Fibroblast of villous mesenchyme (primary cell): ENCODE results near the gene LDLRAD2. TPM values are rescaled to one million over a fixed set of nuclear protein-coding genes. Genes with fewer than 3 reads are reported as not detected.

Experiments
- DNase-seq: peaks from one replicate; pipeline ENCODE4 v3.0.0-alpha.2; 2010; ENCODE audit warnings: low read depth
- H3K4me3 ChIP-seq: 2 replicates; pipeline ENCODE4 v1.5.1; 2011; ENCODE audit warnings: low read depth, mild to moderate bottlenecking, low read length
- total RNA-seq: library from RNA; depleted of rRNA; stranded (reverse); fragments of >200 nt; gene quantifications from 2 replicates; pipeline ENCODE4 v1.2.3, GENCODE V29; 2012
- TF ChIP-seq, protein P1 (sequence below): IDR thresholded peaks from 2 replicates; pipeline ENCODE4 v1.5.1; 2012; ENCODE audit warnings: low read depth, mild to moderate bottlenecking, low read length; ENCODE audit not compliant: insufficient read depth

Gene LDLRAD2
- total RNA-seq, 1 donor: not detected

DNA sequence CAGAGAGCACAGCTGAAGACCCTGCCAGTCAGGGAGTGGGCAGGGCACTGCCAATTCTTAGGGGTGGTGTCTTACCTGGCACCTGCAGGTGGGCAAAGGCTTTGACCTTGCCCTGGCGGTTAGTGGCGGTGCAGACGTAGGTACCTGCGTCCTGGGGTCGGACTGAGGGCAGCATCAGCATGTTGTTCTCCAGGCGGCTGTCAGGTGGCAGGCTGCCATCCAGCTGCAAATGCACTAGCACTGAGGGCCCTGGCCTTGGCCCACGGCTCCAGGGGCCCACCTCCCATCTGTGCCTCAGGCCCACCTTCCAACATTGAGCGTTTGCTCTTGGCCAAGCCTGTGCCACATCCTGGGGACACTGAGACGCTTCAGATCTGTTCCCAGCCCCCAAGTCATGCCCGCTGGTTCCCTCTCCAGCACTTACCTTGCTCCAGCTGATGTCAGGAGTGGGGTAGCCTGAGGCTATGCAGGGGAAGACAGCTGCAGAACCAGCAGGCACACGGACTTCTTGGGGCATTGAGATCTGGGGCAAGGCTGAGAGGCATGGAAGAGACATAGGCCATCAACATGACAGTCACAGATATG lies 21.4 kb downstream of the LDLRAD2 start:
- no peak for DNase-seq
- TF ChIP-seq, protein P1, sequence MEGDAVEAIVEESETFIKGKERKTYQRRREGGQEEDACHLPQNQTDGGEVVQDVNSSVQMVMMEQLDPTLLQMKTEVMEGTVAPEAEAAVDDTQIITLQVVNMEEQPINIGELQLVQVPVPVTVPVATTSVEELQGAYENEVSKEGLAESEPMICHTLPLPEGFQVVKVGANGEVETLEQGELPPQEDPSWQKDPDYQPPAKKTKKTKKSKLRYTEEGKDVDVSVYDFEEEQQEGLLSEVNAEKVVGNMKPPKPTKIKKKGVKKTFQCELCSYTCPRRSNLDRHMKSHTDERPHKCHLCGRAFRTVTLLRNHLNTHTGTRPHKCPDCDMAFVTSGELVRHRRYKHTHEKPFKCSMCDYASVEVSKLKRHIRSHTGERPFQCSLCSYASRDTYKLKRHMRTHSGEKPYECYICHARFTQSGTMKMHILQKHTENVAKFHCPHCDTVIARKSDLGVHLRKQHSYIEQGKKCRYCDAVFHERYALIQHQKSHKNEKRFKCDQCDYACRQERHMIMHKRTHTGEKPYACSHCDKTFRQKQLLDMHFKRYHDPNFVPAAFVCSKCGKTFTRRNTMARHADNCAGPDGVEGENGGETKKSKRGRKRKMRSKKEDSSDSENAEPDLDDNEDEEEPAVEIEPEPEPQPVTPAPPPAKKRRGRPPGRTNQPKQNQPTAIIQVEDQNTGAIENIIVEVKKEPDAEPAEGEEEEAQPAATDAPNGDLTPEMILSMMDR: no peak
- H3K4me3 ChIP-seq: no peak overlapping the region

DNA sequence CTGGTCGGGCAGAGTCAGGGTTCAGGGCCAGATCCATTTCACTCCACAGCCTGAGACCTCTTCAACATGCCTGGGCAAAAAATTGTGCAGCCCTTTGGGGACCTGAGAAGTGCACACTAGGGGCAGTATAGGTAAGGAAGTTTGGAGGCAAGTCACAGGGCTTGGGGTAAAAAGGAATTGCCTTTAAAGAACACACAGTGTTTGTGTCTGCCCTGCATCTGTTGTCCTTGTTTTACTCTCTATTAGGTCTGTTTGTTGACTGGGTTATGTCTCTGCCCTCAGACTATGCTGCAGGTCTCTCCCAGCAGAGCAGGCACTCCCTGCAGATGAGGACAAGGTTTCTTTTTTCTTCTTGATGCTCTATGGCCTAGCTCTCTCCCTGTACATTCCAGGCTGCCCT lies 22.0 kb downstream of the LDLRAD2 start:
- H3K4me3 ChIP-seq: no peak overlapping the region
- DNase-seq: no peak
- TF ChIP-seq, protein P1: no peak

DNA sequence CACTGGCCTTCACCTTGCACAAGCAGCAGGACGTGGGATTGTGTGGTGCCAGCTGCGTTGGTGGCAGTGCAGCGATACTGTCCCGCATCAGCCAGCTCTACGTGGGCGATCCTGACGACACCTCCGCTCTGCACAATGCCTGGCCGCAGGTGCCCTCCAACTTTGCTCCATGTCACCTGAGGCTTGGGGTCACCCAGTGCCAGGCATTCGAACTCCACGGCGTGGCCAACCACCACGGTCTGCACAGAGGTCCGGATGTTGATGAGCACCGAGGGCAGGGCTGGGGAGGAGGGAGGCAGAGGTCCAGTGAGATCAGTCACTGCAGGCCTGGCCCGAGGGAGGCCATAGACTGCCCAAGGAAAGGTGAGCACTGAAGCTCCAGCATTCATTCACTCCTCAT lies 22.6 kb downstream of the LDLRAD2 start:
- DNase-seq: no peak
- H3K4me3 ChIP-seq: no peak overlapping the region
- TF ChIP-seq, protein P1: no peak

- DNase-seq: no peak
- TF ChIP-seq, protein P1: no peak
- no peak overlapping the region for H3K4me3 ChIP-seq
These were observed 23.9 kb downstream of the LDLRAD2 start for GRCh38 chr1:21836010-21836409.

DNA sequence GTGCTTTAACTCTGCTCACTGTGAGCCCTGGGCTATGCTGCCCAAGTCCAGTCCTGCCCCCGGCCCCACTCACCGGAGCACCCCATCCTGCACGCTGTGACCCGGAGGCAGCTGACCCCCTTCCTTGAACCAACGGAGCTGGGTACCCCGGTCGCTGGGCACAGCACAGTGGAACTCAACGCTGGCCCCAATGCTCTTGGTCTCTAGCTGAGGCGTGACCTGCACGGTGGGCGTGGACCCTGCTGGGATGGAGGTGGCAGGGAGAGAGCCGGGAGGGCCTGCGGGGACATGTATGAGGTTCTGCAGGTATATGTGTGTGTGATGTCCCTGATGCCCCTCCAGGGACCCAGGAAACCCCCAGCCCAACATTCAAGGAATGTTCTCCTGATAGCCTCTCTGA lies 24.7 kb downstream of the LDLRAD2 start:
- no peak for DNase-seq

GRCh38 chr1:21837476-21837875 lies 25.4 kb downstream of the LDLRAD2 start:
- TF ChIP-seq, protein P1: no peak
- no peak overlapping the region for H3K4me3 ChIP-seq
- no peak for DNase-seq

More for the DNA sequence above, 24.7 kb downstream of the LDLRAD2 start:
- TF ChIP-seq, protein P1: no peak
- no peak overlapping the region for H3K4me3 ChIP-seq
